A204.1 (cell line): ENCODE results near the gene NCSTN.

ENCODE experiments used
- FAIRE-seq: peaks from 2 replicates; lab custom pipeline; 2012; peaks lifted over from hg19 to GRCh38; lab: Jason Lieb, UNC

Gene NCSTN

GRCh38 chr1:160406131-160406968, 63.2 kb downstream of the NCSTN start:
- no peak for FAIRE-seq

- FAIRE-seq, result no peak
Observed at GRCh38 chr1:160407839-160408801, 64.9 kb downstream of the NCSTN start.
